ENCODE data around the gene ACTN1.

DNA sequence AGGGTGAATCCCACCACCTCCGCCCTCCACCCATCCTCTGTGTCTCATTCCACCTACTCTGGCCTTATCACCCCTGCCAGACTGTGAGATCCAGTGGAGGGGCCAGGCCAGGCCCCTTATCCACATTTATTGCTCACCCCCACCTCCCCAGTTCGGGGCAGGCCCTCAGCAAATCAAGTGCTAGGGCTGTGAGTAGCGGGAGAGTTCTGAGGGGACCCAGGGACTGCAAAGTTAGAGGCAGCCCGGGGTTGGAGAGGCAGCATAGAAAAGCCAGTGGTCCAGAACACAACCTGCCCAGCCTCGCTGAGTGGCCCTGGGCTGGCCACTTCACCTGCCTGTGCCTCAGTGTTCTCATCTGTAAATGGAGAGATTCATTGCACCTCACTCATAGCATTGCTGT, 27.2 kb upstream of the ACTN1 start:
- TF ChIP-seq YY1 (IDR thresholded peaks at IDR 0.05; ENCODE audit: insufficient read depth, insufficient read length) (no peak), SUZ12 (IDR thresholded peaks at IDR 0.05; ENCODE audit: extremely low read depth, insufficient read depth, insufficient read length) (no peak), ZNF274 (IDR thresholded peaks at IDR 0.05; ENCODE audit: low read depth, low read length) (no peak)

Data from NT2/D1 (cell line).